NCI-H1092 (cell line): ENCODE results near the gene NKPD1.

Source experiments
- DNase-seq: peaks from one replicate; lab custom pipeline; 2025; lab: John Stamatoyannopoulos, UW

Gene NKPD1

DNA sequence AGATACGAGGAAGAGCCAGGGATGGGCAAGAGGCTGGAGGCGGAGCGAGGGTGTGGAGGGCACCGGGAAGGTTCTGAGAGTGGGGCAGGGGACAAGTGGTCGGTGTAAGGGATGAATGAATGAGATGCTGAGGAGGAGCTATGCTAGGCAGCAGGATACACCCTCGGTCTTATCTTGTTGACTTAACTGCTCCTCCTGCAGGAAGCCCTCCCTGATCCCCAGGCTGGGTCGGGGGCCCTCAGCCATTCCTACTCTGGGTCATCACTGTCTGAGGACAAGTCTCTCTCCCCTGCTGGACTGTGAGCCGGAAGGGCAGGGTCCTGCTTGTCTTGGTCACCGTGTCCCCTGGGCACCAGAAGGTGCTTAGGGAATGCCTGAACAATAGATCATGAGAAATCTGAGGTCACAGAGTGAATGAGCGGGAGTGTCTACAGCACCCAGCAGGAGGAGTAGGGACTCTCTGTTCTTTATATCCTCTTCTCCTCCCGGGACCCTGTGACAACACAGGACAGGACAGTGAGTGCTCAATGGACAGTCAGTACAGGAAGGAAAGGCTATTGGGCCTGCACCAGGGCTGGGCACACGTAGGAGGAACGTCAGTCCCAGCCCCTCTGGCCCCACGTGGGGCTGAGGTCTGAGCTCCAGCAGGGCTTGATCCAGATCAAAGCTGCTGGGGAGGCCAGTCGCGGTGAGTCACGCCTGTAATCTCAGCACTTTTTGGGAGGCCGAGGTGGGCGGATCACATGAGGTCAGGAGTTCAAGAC, 6.5 kb downstream of the NKPD1 start:
- no peak for DNase-seq

- no peak for DNase-seq
Measured at GRCh38 chr19:45153339-45154063, 7.3 kb downstream of the NKPD1 start.

GRCh38 chr19:45152504-45153338, 8.1 kb downstream of the NKPD1 start:
- no peak for DNase-seq

DNA sequence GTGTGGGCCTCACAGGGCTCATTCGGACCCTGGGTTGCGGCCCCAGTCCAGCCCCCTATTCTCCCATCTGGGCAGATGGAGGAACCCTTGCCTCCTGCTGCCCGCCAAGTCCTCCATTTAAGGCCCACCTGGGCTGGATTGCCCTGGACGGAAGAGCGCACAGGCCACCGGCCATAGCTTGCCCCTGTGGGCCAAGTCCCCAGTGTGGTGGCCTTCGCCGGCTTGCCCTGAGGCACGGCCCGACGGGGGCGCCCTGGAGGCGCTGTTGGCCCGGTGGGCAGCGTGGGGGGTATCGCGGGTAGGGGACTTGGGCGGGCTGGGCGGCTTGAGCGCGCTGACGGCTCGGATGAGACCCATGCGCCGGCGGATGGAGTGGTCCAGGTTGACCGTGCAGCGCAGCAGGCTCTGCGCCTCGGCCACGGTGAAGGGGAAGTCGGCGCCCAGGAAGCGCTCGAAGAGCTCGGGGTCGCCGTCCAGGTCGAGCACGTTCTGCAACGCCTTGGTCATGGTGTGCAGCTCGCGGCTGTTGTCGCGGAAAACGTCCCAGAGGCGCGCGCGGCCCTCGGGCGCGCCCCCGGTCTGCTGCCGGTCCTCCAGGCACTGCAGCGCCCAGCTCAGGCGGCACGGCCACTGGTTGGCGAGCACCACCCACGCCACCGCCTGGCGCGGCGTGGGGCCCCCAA, 8.8 kb downstream of the NKPD1 start:
- no peak for DNase-seq

- no peak for DNase-seq
Measured at GRCh38 chr19:45151320-45151719, 9.5 kb downstream of the NKPD1 start.

GRCh38 chr19:45150751-45151281, 10.0 kb downstream of the NKPD1 start:
- DNase-seq = no peak

DNA sequence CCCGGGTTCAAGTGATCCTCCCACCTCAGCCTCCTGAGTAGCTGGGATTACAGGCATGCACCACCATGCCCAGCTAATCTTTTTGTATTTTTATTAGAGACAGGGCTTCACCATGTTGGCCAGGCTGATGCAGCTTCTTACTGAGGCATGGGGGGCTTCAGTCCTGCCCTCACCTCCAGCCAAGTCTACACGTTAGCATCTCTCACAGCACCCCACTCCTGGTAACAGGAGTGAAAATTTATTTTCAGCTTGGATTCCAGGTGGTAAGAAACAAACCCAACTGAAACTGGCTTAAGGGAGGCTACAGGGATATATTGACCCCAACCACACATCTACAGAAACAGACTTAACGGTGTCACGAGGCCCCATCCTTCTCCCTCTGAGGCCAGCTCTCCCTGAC, 10.6 kb downstream of the NKPD1 start:
- DNase-seq = no peak

GRCh38 chr19:45149129-45149528, 11.7 kb downstream of the NKPD1 start:
- DNase-seq = no peak

- no peak for DNase-seq
Measured at GRCh38 chr19:45147835-45148676, 12.7 kb downstream of the NKPD1 start.

DNA sequence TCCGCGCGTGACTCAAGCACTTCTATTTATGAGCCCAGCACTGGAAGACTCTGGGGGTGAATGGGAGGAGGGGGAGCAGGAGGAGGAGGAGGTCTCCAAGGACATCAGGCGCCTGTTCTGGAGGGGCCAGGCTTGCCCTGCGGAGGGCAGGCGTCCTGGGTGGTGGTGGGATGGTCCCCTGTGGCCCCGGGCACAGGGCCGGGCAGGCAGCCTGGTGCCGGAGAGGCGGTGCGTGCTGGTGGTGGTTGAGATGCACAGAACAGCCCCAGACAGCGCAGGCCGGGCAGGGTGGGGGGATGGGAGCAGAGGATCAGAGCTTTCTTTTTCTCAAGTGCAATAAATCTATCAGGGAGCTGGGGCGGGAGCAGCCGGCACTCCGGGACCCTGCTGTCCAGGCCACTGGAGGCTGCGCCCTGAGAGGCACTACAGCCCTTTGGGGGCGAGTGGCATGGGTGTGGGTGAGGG, 14.0 kb downstream of the NKPD1 start:
- no peak for DNase-seq

DNA sequence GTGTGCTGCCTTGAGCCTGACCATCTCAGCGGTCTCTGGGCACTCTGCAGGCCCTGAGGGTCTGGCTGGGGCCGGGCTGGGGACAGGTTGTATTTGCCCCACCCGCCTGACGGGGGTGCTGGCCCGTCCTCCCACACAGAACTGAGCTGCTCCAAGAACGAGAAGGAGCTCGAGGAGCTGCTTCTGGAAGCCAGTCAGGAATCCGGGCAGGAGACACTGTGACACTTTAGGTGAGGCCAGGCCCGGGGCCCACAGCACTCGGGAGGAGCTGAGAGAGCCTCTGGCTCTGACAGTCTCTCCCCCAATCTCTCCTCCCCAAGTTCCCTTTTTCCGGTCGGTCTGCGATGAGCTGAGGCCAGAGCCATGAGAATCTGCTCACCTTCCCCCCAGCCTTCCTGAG, 14.5 kb downstream of the NKPD1 start:
- no peak for DNase-seq

GRCh38 chr19:45145270-45146189, 15.3 kb downstream of the NKPD1 start:
- no peak for DNase-seq

GRCh38 chr19:45144431-45145269, 16.1 kb downstream of the NKPD1 start:
- no peak for DNase-seq

GRCh38 chr19:45142726-45143110, 18.1 kb downstream of the NKPD1 start:
- DNase-seq = no peak

- DNase-seq = no peak
Measured at GRCh38 chr19:45142016-45142725, 18.6 kb downstream of the NKPD1 start.

GRCh38 chr19:45141203-45141900, 19.4 kb downstream of the NKPD1 start:
- DNase-seq = no peak

DNA sequence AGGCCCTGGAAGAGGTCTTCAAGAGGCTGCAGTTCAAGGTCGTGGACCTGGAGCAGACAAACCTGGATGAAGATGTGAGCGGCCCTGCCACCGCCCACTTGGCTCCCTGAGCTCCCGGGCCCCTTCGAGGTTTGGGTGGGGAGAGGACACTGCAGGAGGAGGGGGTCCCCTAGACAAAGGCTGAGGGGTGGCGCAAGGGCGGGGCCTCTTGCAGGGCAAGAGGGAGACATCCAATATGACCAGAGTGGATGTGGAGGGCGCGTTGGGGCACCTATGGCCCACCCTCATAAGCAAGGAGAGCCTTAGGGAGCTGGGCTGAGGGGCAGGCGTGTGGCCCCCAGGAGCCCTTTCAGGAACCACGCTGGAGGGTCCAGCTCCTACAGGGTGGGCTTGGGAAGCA, 20.2 kb downstream of the NKPD1 start:
- no peak for DNase-seq

DNA sequence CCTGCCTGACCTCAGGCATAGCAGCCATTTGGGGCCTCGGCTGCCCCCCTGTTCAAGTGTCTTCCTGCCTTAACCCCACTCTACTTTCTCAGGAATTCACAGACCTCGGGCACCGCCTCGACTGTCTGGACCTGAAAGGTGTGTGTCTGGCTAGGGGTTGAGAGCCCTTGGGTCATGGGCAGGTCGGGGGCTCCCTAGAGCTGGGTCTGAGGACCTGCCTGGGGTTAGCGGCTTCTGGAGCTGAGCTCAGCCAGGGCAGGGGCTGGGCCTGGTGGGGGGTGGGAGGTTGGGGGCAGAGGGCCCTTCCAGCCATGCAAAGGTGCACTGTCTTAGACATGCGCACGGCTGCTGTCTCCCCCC, 20.7 kb downstream of the NKPD1 start:
- DNase-seq = no peak
